ENCODE data around the gene TXNDC16.

TXNDC16 gene

DNA sequence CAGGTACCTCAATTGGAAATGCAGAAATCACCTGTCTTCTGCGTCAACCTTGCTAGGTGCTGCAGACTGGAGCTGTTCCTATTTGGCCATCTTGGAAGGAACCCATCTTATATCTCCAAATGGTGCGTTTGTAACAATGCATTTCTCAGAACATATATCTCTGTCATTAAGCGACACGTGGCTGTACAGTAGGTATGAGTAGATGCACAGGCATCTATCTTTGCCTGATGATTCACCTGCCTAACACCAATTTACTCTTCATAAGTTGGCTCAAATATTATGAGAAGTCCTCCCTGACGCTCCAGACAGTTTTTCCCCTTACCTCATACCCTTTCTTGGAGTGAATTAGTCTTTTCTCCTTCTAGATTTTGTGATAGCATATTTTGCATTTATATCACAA, 44.6 kb upstream of the TXNDC16 start:
- Histone ChIP-seq H3K27me3 (ENCODE audit: control insufficient read depth, low read length) (no peaks in the 10 kb centered on the region), H3F3A (ENCODE audit: control insufficient read depth, insufficient read depth) (no peaks in the 10 kb centered on the region), H3K36me3 (ENCODE audit: control insufficient read depth, low read length) (no peaks in the 10 kb centered on the region), H3K4me3 (ENCODE audit: low read length) (no peak overlapping the region), H3K4me2 (ENCODE audit: low read length) (no peak overlapping the region), H3K4me1 (ENCODE audit: control insufficient read depth, low read length) (no peaks in the 10 kb centered on the region), H3K27ac (ENCODE audit: low read depth, low read length) (no peak overlapping the region), H3K79me2 (ENCODE audit: control insufficient read depth, low read length) (no peaks in the 10 kb centered on the region), H3K9me2 (replicated peaks; ENCODE audit: control insufficient read depth, low read length) (no peaks in the 10 kb centered on the region), H4K20me1 (ENCODE audit: control insufficient read depth, insufficient read depth, low read depth, low read length) (no peaks in the 10 kb centered on the region), H3K9me3 (ENCODE audit: control insufficient read depth, insufficient read depth, low read length) (no peaks in the 10 kb centered on the region)
- TF ChIP-seq CTCF (IDR thresholded peaks at IDR 0.05; ENCODE audit: low read depth, low read length, poor library complexity, severe bottlenecking) (no peak), EZH2phosphoT487 (IDR thresholded peaks at IDR 0.05; ENCODE audit: borderline replicate concordance, low read length) (no peak)

DNA sequence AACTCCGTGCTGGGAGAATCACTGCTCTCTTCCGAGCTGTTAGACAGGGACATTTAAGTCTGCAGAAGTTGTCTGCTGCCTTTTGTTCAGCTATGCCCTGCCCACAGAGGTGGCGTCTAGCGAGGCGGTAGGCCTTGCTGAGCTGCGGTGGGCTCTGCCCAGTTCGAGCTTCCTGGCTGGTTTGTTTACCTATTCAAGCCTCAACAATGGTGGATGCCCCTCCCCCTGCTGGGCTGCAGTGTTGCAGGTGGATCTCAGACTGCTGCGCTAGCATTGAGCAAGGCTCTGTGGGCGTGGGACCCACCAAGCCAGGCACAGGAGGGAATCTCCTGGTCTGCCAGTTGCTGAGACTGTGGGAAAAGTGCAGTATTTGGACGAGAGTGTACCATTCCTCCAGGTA, 44.0 kb upstream of the TXNDC16 start:
- Histone ChIP-seq H3K79me2 (ENCODE audit: control insufficient read depth, low read length) (no peaks in the 10 kb centered on the region), H4K20me1 (ENCODE audit: control insufficient read depth, insufficient read depth, low read depth, low read length) (no peaks in the 10 kb centered on the region), H3K27ac (ENCODE audit: low read depth, low read length) (no peak overlapping the region), H3K9me2 (replicated peaks; ENCODE audit: control insufficient read depth, low read length) (no peaks in the 10 kb centered on the region), H3F3A (ENCODE audit: control insufficient read depth, insufficient read depth) (no peaks in the 10 kb centered on the region), H3K4me2 (ENCODE audit: low read length) (no peak overlapping the region), H3K36me3 (ENCODE audit: control insufficient read depth, low read length) (no peaks in the 10 kb centered on the region), H3K9me3 (ENCODE audit: control insufficient read depth, insufficient read depth, low read length) (no peaks in the 10 kb centered on the region), H3K4me3 (ENCODE audit: low read length) (no peak overlapping the region), H3K27me3 (ENCODE audit: control insufficient read depth, low read length) (no peaks in the 10 kb centered on the region), H3K4me1 (ENCODE audit: control insufficient read depth, low read length) (no peaks in the 10 kb centered on the region)
- no peak for TF ChIP-seq EZH2phosphoT487 (IDR thresholded peaks at IDR 0.05; ENCODE audit: borderline replicate concordance, low read length)
- TF ChIP-seq CTCF (IDR thresholded peaks at IDR 0.05; ENCODE audit: low read depth, low read length, poor library complexity, severe bottlenecking): no peak

DNA sequence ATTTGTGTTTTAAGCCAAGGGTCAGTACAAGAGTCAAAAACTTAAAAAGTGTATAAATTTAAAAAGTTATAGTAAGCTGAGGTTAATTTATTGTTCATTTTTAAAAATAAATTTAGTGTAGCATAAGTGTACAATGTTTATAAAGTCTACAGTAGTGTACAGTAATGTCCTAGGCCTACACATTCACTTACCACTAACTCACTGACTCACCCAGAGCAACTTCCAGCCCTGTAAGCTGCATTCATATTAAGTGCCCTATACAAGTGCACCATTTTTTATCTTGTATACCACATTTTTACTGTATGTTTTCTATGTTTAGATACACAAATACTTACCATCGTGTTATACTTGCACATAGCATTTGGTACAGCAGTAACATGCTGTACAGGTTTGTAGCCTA, 38.0 kb upstream of the TXNDC16 start:
- Histone ChIP-seq H3F3A (ENCODE audit: control insufficient read depth, insufficient read depth) (no peaks in the 10 kb centered on the region), H3K9me3 (ENCODE audit: control insufficient read depth, insufficient read depth, low read length) (no peaks in the 10 kb centered on the region), H3K4me2 (ENCODE audit: low read length) (no peak overlapping the region), H3K9me2 (replicated peaks; ENCODE audit: control insufficient read depth, low read length) (no peaks in the 10 kb centered on the region), H3K79me2 (ENCODE audit: control insufficient read depth, low read length) (no peaks in the 10 kb centered on the region), H4K20me1 (ENCODE audit: control insufficient read depth, insufficient read depth, low read depth, low read length) (no peaks in the 10 kb centered on the region), H3K36me3 (ENCODE audit: control insufficient read depth, low read length) (no peaks in the 10 kb centered on the region), H3K4me1 (ENCODE audit: control insufficient read depth, low read length) (no peaks in the 10 kb centered on the region), H3K27ac (ENCODE audit: low read depth, low read length) (no peak overlapping the region), H3K27me3 (ENCODE audit: control insufficient read depth, low read length) (no peaks in the 10 kb centered on the region), H3K4me3 (ENCODE audit: low read length) (no peak overlapping the region)
- no peak for TF ChIP-seq EZH2phosphoT487 (IDR thresholded peaks at IDR 0.05; ENCODE audit: borderline replicate concordance, low read length)
- TF ChIP-seq CTCF (IDR thresholded peaks at IDR 0.05; ENCODE audit: low read depth, low read length, poor library complexity, severe bottlenecking): no peak

DNA sequence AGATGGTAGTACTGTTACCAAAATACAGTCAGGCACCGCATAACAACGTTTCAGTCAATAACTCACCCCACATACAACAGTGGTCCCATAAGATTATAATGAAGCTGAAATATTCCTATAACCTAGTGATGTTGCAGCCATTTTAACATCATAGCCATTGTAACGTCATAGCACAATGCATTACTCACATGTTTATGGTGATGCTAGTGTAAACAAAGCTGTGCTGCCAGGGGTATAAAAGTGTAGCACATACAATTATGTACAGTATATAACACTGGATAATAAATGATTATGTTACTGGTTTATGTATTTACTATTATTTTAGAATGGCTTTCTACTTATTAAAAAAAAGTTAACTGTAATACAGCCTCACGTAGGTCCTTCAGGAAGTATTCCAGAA, 37.3 kb upstream of the TXNDC16 start:
- no peak overlapping the region for H3K4me2 ChIP-seq (ENCODE audit: low read length)
- TF ChIP-seq EZH2phosphoT487 (IDR thresholded peaks at IDR 0.05; ENCODE audit: borderline replicate concordance, low read length) (no peak), CTCF (IDR thresholded peaks at IDR 0.05; ENCODE audit: low read depth, low read length, poor library complexity, severe bottlenecking) (no peak)
- H3K9me2 ChIP-seq (replicated peaks; ENCODE audit: control insufficient read depth, low read length): no peaks in the 10 kb centered on the region
- no peaks in the 10 kb centered on the region for H3K4me1 ChIP-seq (ENCODE audit: control insufficient read depth, low read length)
- no peaks in the 10 kb centered on the region for H3K79me2 ChIP-seq (ENCODE audit: control insufficient read depth, low read length)
- no peaks in the 10 kb centered on the region for H4K20me1 ChIP-seq (ENCODE audit: control insufficient read depth, insufficient read depth, low read depth, low read length)
- no peaks in the 10 kb centered on the region for H3K36me3 ChIP-seq (ENCODE audit: control insufficient read depth, low read length)
- H3F3A ChIP-seq (ENCODE audit: control insufficient read depth, insufficient read depth): no peaks in the 10 kb centered on the region
- H3K27ac ChIP-seq (ENCODE audit: low read depth, low read length): no peak overlapping the region
- H3K9me3 ChIP-seq (ENCODE audit: control insufficient read depth, insufficient read depth, low read length): no peaks in the 10 kb centered on the region
- no peaks in the 10 kb centered on the region for H3K27me3 ChIP-seq (ENCODE audit: control insufficient read depth, low read length)
- H3K4me3 ChIP-seq (ENCODE audit: low read length): no peak overlapping the region

All from DOHH2 (cell line).